NT2/D1 (cell line): Measurements from ENCODE around the gene HNRNPM.

Experiments
- SUZ12 ChIP-seq: IDR thresholded peaks from 2 replicates; pipeline ENCODE4 v1.6.1; 2011; ENCODE audit not compliant: insufficient read length, insufficient read depth; ENCODE audit errors: extremely low read depth
- ZNF274 ChIP-seq: IDR thresholded peaks from 2 replicates; pipeline ENCODE4 v1.6.1; 2011; ENCODE audit warnings: mild to moderate bottlenecking, low read depth, low read length

DNA sequence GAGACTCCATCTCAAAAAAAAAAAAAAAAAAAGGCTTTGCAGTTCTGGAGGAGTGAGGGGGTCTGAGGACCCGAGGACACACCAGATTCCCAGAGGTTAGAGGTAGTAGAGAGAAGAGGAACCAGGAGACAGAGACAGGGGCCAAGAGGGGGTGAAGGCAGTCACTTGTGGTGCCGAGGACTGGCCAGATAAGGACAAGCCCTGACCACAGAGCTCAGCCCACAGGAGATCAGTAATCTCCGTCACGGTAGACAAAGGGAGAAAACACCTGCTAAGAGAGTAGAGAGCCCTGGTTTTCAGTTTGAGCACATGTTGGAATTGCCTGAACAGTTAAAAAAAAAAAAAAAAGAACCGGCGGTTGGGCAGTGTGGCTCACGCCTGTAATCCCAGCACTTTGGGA is 59.4 kb downstream of the HNRNPM start:
- no peak for TF ChIP-seq ZNF274
- no peak for TF ChIP-seq SUZ12
